Thymus (tissue), 11 donors: ENCODE measurements around the gene AUTS2. TPM values are rescaled to one million over a fixed set of nuclear protein-coding genes. Genes with fewer than 3 reads are reported as not detected.

ENCODE experiments used
- DNase-seq, 9 donors: peaks; one replicate each; pipeline ENCODE4 v3.0.0-alpha.2; 2013; ENCODE audit warnings: low spot score in 9 of 9, low read depth in 6 of 9, missing footprints in 1 of 9
- H3K27ac ChIP-seq, 2 donors: one replicate each; pipeline ENCODE4 v1.5.1; 2013; ENCODE audit warnings: control low read depth in 1 of 2, low read depth in 1 of 2, low read length in 1 of 2, mild to moderate bottlenecking in 1 of 2, moderate library complexity in 1 of 2
- H3K27me3 ChIP-seq, 2 donors: one replicate each; pipeline ENCODE4 v1.5.1; 2013; ENCODE audit warnings: low read length in 1 of 2; ENCODE audit not compliant: control insufficient read depth in 2 of 2, insufficient read depth in 1 of 2
- H3K36me3 ChIP-seq, 2 donors: one replicate each; pipeline ENCODE4 v1.5.1; 2013; ENCODE audit warnings: low read length in 1 of 2, mild to moderate bottlenecking in 1 of 2, moderate library complexity in 1 of 2; ENCODE audit not compliant: control insufficient read depth in 2 of 2, insufficient read depth in 2 of 2
- H3K4me1 ChIP-seq, 2 donors: one replicate each; pipeline ENCODE4 v1.5.1; 2013; ENCODE audit warnings: low read length in 2 of 2; ENCODE audit not compliant: control insufficient read depth in 2 of 2, insufficient read depth in 2 of 2
- H3K4me3 ChIP-seq, 2 donors: one replicate each; pipeline ENCODE4 v1.5.1; 2013; ENCODE audit warnings: low read length in 2 of 2, control low read depth in 1 of 2, mild to moderate bottlenecking in 1 of 2
- H3K9me3 ChIP-seq, 2 donors: one replicate each; pipeline ENCODE4 v1.5.1; 2013; ENCODE audit warnings: low read length in 1 of 2, mild to moderate bottlenecking in 1 of 2; ENCODE audit not compliant: control insufficient read depth in 2 of 2, insufficient read depth in 1 of 2
- WGBS: extraction: QIAGEN DNeasy Blood & Tissue Kit; methylation state at CpG from one replicate; pipeline ENCODE4 v1.1.7; 2013; 5-methylcytosine and 5-hydroxymethylcytosine counted together
- polyA plus RNA-seq: library from polyadenylated mRNA; stranded (reverse); fragments of 200-250 nt; gene quantifications from one replicate; pipeline ENCODE4 v1.2.3, GENCODE V29; 2013
- total RNA-seq: library from RNA; stranded (reverse); fragments of 120-200 nt; gene quantifications from one replicate; pipeline ENCODE4 v1.2.4, GENCODE V29; 2013
- donor health status: healthy.

AUTS2 gene
- total and polyA plus RNA-seq, 2 donors = 9.2 to 17.1 TPM

DNA sequence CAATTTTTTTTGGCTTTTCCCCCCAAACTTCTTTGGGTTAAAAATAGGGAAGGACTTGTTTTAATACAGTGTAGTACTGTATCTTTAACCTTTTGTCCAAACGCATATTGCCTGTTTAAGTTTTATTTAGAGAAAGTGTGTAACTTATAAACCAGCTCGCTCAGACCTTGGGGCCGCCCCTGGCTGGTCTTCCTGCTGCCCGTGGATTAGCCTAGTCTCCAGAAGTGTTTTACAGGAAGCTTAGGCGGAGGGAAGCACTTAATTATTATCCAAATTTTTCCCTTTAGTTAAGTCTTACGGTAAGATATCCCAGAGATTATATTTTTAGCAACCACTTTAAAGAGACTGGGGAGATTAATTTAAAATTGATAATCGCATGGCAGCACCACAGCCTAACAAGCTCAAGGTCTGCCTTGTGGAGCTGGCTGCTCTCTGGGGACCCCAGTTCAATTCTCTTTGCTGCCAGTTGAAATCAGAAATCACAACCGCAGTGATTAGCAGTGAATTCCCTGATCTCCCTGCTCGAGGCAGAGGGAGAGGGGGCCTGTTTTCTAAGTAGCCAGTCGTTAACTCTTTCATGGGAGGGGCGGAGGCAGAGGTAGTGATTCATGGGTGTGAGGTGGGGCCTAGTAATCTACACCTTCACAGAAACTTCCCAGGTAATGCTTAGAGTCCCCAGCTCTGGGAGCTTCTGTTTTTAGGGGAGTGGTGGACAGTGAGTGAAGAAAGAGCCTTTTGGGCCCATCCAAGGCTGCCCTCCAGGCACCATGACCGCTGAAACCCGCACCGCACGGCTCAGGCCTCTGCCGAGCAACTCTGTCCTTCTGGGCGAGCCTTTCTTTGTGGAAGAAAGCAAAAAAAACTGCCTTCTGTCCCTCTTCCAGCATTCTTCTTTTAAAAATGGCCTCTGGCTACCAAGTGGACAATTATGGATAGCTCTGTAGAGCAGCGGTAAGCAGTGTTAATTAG, 984.9 kb downstream of the AUTS2 start:
- 91% methylated on average over 18 of the region's 18 CpGs for WGBS
- Histone ChIP-seq H3K9me3 (no peaks in the 10 kb centered on the region), H3K27ac (no peak overlapping the region), H3K4me3 (no peak overlapping the region), H3K36me3 (no peaks in the 10 kb centered on the region), H3K4me1 (no peaks in the 10 kb centered on the region), H3K27me3 (no peaks in the 10 kb centered on the region)
- no peak for DNase-seq

DNA sequence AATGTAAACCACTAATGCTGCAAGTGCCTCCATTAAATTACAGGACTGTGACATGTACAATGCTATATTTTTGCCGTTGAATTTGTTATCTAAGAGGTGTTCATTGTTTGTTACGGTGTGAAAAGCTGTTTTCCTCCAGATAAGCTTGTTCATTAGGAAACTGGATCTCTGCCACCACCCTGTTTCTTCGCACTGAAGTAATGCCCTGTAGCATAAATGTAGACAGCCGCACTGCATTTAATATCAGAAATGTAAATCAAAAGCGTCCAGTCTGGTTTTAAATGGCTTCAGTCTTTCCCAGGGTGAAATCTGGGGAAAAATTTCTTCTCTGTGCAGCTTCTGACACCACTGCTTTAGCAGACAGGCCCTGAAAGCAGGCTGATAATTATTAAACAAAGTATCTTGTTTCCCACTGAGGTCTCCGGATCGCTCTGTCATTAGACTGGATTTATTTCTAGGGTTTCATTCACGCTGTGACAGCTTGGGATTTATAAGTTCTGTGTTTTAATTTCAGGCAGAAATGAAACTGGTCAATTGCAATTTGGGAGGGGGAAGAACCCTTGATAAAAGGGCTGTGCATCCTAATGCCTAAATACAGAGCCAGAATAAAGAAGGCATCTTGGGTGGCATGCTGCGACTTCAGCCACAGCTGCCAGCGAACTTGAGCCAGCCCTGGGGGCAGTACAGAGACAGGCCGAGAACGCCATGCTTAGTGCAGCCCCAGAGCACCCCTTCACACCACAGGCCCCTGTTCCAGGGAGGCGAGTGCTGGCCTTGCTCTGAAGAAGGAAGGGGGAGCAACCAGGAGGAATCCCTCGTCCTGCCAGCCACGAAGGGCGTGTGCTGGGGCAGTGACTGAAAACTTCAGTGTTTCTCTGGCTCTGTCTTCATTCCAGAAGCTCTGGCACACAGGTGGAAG, 985.9 kb downstream of the AUTS2 start:
- no peak for DNase-seq
- H3K4me1 ChIP-seq = no peaks in the 10 kb centered on the region
- 94% methylated on average over 16 of the region's 16 CpGs for WGBS

DNA sequence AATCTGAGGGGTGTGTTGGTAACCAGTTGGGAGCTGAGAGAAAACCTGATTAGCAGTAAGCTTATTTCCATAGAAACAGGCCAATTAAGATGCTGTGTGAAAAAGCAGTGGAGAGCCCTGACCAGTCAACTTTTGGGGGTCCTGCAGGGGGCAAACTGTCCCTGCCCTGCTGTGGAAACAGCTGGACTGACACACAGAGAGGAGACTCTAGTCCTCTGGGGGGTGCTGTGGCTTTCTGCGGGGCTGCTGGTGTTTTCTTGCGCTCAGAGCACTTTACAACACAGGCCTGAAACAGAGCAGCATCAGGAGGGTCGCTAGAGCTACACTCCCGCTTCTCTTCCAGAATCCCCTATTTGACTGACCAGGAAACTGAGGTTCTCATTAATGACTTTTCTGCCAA, 986.8 kb downstream of the AUTS2 start:
- Histone ChIP-seq H3K4me1 (no peaks in the 10 kb centered on the region), H3K9me3 (no peaks in the 10 kb centered on the region), H3K27ac (no peak overlapping the region), H3K4me3 (no peak overlapping the region), H3K27me3 (no peaks in the 10 kb centered on the region), H3K36me3 (no peaks in the 10 kb centered on the region)
- no peak for DNase-seq
- 86% methylated on average over 4 of the region's 4 CpGs for WGBS

More for the DNA sequence above, 985.9 kb downstream of the AUTS2 start:
- H3K27me3 ChIP-seq = no peaks in the 10 kb centered on the region
- no peak overlapping the region for H3K4me3 ChIP-seq
- no peaks in the 10 kb centered on the region for H3K9me3 ChIP-seq
- no peak overlapping the region for H3K27ac ChIP-seq
- no peaks in the 10 kb centered on the region for H3K36me3 ChIP-seq

DNA sequence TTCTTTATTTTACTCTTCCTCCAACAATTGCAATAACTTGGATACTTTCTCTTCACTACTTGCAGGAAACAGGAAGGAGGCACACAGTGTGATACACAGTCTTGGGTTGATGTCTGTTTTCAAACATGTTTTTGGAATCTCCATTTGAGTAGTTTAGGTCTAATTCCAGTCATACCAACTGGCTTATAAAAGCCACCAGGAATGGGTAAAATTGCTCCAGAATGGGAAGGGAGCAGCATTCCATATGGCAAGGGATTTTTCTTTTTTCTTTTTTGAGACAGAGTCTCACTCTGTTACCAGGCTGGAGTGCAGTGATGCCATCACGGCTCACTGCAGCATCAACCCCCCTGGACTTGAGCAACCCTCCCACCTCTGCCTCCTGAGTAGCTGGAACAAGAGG, 988.5 kb downstream of the AUTS2 start:
- Histone ChIP-seq H3K4me1 (no peaks in the 10 kb centered on the region), H3K9me3 (no peaks in the 10 kb centered on the region), H3K36me3 (no peaks in the 10 kb centered on the region), H3K4me3 (no peak overlapping the region), H3K27ac (no peak overlapping the region), H3K27me3 (no peaks in the 10 kb centered on the region)
- WGBS = 98% methylated on average over 1 of the region's 1 CpG
- no peak for DNase-seq

DNA sequence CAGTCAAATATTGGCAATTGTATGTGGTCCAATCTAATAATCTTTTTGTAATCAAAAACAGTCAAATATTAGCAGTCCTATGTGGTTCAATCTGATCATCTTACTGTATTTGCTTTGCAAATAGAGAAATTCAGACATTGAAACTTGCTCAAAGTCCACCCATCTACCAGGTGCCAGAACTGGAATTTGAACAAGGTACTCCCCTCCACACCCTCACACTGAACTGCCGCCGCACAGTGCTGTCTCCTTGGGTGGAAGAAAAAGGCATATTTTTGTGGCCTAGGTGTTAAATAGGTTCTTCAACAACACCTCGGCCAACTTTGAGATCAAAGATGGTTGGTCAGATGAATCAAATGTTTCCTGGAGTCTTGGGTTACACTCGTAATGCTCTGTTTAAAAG, 989.5 kb downstream of the AUTS2 start:
- WGBS = 93% methylated on average over 4 of the region's 4 CpGs
- Histone ChIP-seq H3K36me3 (no peaks in the 10 kb centered on the region), H3K4me1 (no peaks in the 10 kb centered on the region), H3K4me3 (no peak overlapping the region), H3K27ac (no peak overlapping the region), H3K27me3 (no peaks in the 10 kb centered on the region), H3K9me3 (no peaks in the 10 kb centered on the region)
- DNase-seq = no peak

DNA sequence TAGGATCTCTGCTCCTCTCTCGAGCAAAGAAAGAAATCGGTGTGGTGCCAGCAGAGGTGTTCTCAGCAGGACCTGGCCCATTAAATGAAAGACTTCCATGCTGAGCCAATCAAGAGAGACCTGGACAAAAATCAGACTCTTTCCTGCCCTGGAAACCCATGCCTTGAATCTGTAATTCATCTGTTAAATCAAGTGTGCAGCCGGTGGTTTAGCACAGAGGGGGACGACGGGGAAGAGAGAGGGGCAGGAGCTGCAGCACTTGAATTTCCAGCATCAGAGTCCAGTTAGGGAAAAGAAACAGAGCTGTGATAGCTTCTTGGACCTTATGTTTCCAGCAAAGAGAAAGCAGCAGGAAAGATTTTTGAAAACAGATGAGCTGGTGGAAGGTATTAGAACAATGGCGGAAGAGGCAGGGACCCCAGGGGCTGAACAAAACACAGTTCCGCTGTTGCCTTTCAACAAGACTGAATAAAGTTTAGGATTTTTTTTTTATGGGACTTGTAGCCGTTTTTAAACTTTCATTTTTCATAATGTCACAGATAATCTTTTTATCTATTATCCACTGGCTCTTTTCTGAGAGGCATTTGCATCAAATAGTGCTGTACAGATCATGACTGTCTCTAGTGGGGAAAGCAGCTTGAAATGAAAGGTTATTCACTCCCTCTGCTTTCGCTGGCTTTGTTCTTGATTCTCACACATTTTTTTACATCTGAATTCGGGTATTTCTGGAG, 990.1 kb downstream of the AUTS2 start:
- no peak overlapping the region for H3K27ac ChIP-seq
- H3K27me3 ChIP-seq = no peaks in the 10 kb centered on the region
- H3K9me3 ChIP-seq = no peaks in the 10 kb centered on the region
- no peak for DNase-seq
- whole genome bisulfite sequencing = 91% methylated on average over 10 of the region's 10 CpGs
- no peaks in the 10 kb centered on the region for H3K4me1 ChIP-seq
- H3K4me3 ChIP-seq = no peak overlapping the region
- no peaks in the 10 kb centered on the region for H3K36me3 ChIP-seq

- no peak for DNase-seq
Observed at GRCh38 chr7:70589010-70589409, 990.7 kb downstream of the AUTS2 start.

DNA sequence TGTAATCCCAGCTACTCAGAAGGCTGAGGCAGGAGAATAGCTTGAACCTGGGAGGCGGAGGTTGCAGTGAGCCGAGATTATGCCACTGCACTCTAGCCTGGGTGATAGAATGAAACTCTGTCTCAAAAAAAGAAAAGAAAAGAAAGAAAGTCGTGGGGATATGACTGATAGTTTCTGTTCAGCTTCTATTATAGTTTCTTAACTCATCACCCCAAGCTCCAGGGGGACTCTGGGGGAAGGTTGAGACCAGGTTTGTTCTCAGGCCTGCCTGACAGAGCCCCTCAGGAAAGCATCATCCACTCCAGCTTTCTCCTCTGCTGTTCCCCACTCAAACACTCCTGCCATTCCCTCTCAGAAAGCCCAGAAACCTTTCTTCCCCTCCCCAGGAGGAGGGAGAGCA, 991.3 kb downstream of the AUTS2 start:
- H3K36me3 ChIP-seq = no peaks in the 10 kb centered on the region
- peaks cover 0 to 2% of the 10 kb centered on the region in 2 donors for H3K27me3 ChIP-seq
- 88% methylated on average over 3 of the region's 3 CpGs for WGBS
- H3K4me1 ChIP-seq = no peaks in the 10 kb centered on the region
- no peak overlapping the region for H3K4me3 ChIP-seq
- no peak overlapping the region for H3K27ac ChIP-seq
- no peak for DNase-seq
- no peaks in the 10 kb centered on the region for H3K9me3 ChIP-seq

More at GRCh38 chr7:70589010-70589409, 990.7 kb downstream of the AUTS2 start:
- Histone ChIP-seq H3K9me3 (no peaks in the 10 kb centered on the region), H3K27me3 (no peaks in the 10 kb centered on the region), H3K36me3 (no peaks in the 10 kb centered on the region), H3K4me1 (no peaks in the 10 kb centered on the region), H3K27ac (no peak overlapping the region), H3K4me3 (no peak overlapping the region)
- WGBS = 98% methylated on average over 7 of the region's 7 CpGs
